ENCODE data around the gene SMIM24.
"Not testable (repeated sequence)": the region's sequence is repeated elsewhere in the genome, so short reads cannot be mapped to it uniquely, and the experiment has no call there.

SMIM24 gene

GRCh38 chr19:3513229-3514140, 33.2 kb upstream of the SMIM24 start:
- no peak for TF ChIP-seq CTCF (IDR thresholded peaks at IDR 0.05; ENCODE audit: insufficient read depth, low read depth, low read length, missing control alignments)
- no peak overlapping the region for H3K4me3 ChIP-seq (ENCODE audit: low read length)
- DNase-seq (ENCODE audit: low read depth): no peak

GRCh38 chr19:3512562-3513228, 32.4 kb upstream of the SMIM24 start:
- TF ChIP-seq CTCF (IDR thresholded peaks at IDR 0.05; ENCODE audit: insufficient read depth, low read depth, low read length, missing control alignments): no peak
- no peak for DNase-seq (ENCODE audit: low read depth)
- H3K4me3 ChIP-seq (ENCODE audit: low read length): no peak overlapping the region

GRCh38 chr19:3511506-3512251, 31.4 kb upstream of the SMIM24 start:
- no peak for TF ChIP-seq CTCF (IDR thresholded peaks at IDR 0.05; ENCODE audit: insufficient read depth, low read depth, low read length, missing control alignments)
- H3K4me3 ChIP-seq (ENCODE audit: low read length): no peak overlapping the region

GRCh38 chr19:3510727-3511126, 30.4 kb upstream of the SMIM24 start:
- no peak overlapping the region for H3K4me3 ChIP-seq (ENCODE audit: low read length)
- no peak for TF ChIP-seq CTCF (IDR thresholded peaks at IDR 0.05; ENCODE audit: insufficient read depth, low read depth, low read length, missing control alignments)
- DNase-seq (ENCODE audit: low read depth): no peak

More at GRCh38 chr19:3511506-3512251, 31.4 kb upstream of the SMIM24 start:
- DNase-seq (ENCODE audit: low read depth): no peak

GRCh38 chr19:3509566-3509989, 29.3 kb upstream of the SMIM24 start:
- DNase-seq (ENCODE audit: low read depth): peak; percentile 95
- no peak for TF ChIP-seq CTCF (IDR thresholded peaks at IDR 0.05; ENCODE audit: insufficient read depth, low read depth, low read length, missing control alignments)
- no peak overlapping the region for H3K4me3 ChIP-seq (ENCODE audit: low read length)

GRCh38 chr19:3508771-3509535, 28.6 kb upstream of the SMIM24 start:
- DNase-seq (ENCODE audit: low read depth): no peak
- TF ChIP-seq CTCF (IDR thresholded peaks at IDR 0.05; ENCODE audit: insufficient read depth, low read depth, low read length, missing control alignments): no peak
- H3K4me3 ChIP-seq (ENCODE audit: low read length): no peak overlapping the region

GRCh38 chr19:3508121-3508661, 27.9 kb upstream of the SMIM24 start:
- not testable (repeated sequence) for DNase-seq (ENCODE audit: low read depth); H3K4me3 ChIP-seq (ENCODE audit: low read length)

Data from epithelial cell of esophagus (primary cell).